H1 (cell line): ENCODE data around the gene ZNF618. TPM values are rescaled to one million over a fixed set of nuclear protein-coding genes. Genes with fewer than 3 reads are reported as not detected.

ENCODE experiments used
- CTCF ChIA-PET: fragments of 300-600 bp; sonication (Branson Sonifier 250); formaldehyde crosslinking; loops from one replicate; lab custom pipeline; 2021; ENCODE audit not compliant: partially characterized antibody; lab: Charles Lee
- POLR2A ChIA-PET: fragments of 300-600 bp; sonication (Branson Sonifier 250); formaldehyde crosslinking; loops from one replicate; lab custom pipeline; 2021; ENCODE audit warnings: inconsistent platforms; ENCODE audit not compliant: partially characterized antibody; lab: Charles Lee
- DNase-seq, 2 experiments: peaks; one replicate each; pipeline versions ENCODE4 v3.0.0 to v3.0.0-alpha.2; 2010 to 2022; ENCODE audit warnings: low spot score in 2 of 2, low read depth in 1 of 2, mixed read lengths in 1 of 2
- FAIRE-seq: peaks from 2 replicates; lab custom pipeline; 2011; peaks lifted over from hg19 to GRCh38; lab: Jason Lieb, UNC
- H2AFZ ChIP-seq: 2 replicates; pipeline ENCODE4 v1.8.1; 2012; ENCODE audit warnings: low read length, inconsistent platforms
- H2AK5ac ChIP-seq: 2 replicates; pipeline ENCODE4 v1.6.1; 2013; ENCODE audit warnings: low read depth, low read length
- H2BK120ac ChIP-seq: replicated peaks from 2 replicates; pipeline ENCODE3; 2013; ENCODE audit warnings: low read depth, low read length, inconsistent platforms
- H2BK12ac ChIP-seq: 2 replicates; pipeline ENCODE4 v1.6.1; 2013; ENCODE audit warnings: low read depth, low read length
- H2BK15ac ChIP-seq: 2 replicates; pipeline ENCODE4 v1.6.1; 2013; ENCODE audit warnings: low read length
- H2BK20ac ChIP-seq: 2 replicates; pipeline ENCODE4 v1.6.1; 2013; ENCODE audit warnings: low read length
- H2BK5ac ChIP-seq: 2 replicates; pipeline ENCODE4 v1.6.1; 2013; ENCODE audit warnings: low read depth, low read length
- H3K14ac ChIP-seq: 2 replicates; pipeline ENCODE4 v1.6.1; 2013; ENCODE audit warnings: inconsistent platforms; ENCODE audit not compliant: insufficient read length
- H3K18ac ChIP-seq: 2 replicates; pipeline ENCODE4 v1.6.1; 2013; ENCODE audit warnings: low read length; ENCODE audit errors: extremely low read depth
- H3K23ac ChIP-seq: 2 replicates; pipeline ENCODE4 v1.6.1; 2013; ENCODE audit warnings: inconsistent platforms; ENCODE audit not compliant: insufficient read length
- H3K23me2 ChIP-seq: 2 replicates; pipeline ENCODE4 v1.6.1; 2013; ENCODE audit warnings: low read depth, low read length
- H3K27ac ChIP-seq: 2 replicates; pipeline ENCODE4 v1.6.1; 2011; ENCODE audit warnings: low read depth, low read length, inconsistent platforms
- H3K27me3 ChIP-seq, 4 experiments: replicated peaks in 1 of 4; 1 replicate in 1 of 4; 2 replicates in 3 of 4; pipeline versions ENCODE4 v1.6.1 to v1.8.1; 2011 to 2013; ENCODE audit warnings: low read length in 3 of 4, mild to moderate bottlenecking in 3 of 4, inconsistent platforms in 2 of 4, mixed read lengths in 2 of 4, moderate library complexity in 1 of 4; ENCODE audit not compliant: control insufficient read depth in 3 of 4, insufficient read depth in 3 of 4; ENCODE audit errors: extremely low read depth in 1 of 4
- H3K36me3 ChIP-seq, 4 experiments: 2 replicates each; pipeline versions ENCODE4 v1.6.1 to v1.8.1; 2011 to 2013; ENCODE audit warnings: mild to moderate bottlenecking in 4 of 4, low read length in 3 of 4, moderate library complexity in 2 of 4, control low read depth in 1 of 4, inconsistent platforms in 1 of 4; ENCODE audit not compliant: insufficient read depth in 4 of 4, control insufficient read depth in 2 of 4
- H3K4ac ChIP-seq: replicated peaks from 2 replicates; pipeline ENCODE3; 2013; ENCODE audit warnings: low read length, low read depth, mixed read lengths, inconsistent platforms; ENCODE audit not compliant: insufficient read length
- H3K4me1 ChIP-seq, 4 experiments: replicated peaks in 1 of 4; 1 replicate in 1 of 4; 2 replicates in 3 of 4; pipeline versions ENCODE4 v1.6.1 to v1.8.1; 2011 to 2013; ENCODE audit warnings: low read length in 3 of 4, inconsistent platforms in 2 of 4, mixed read lengths in 1 of 4; ENCODE audit not compliant: insufficient read depth in 4 of 4, control insufficient read depth in 3 of 4
- H3K4me2 ChIP-seq, 2 experiments: 2 replicates each; pipeline versions ENCODE4 v1.6.1 to v1.8.1; 2011 to 2013; ENCODE audit warnings: low read depth in 2 of 2, low read length in 2 of 2, control low read depth in 1 of 2, inconsistent platforms in 1 of 2, mild to moderate bottlenecking in 1 of 2; ENCODE audit not compliant: insufficient read depth in 1 of 2
- H3K4me3 ChIP-seq, 4 experiments: fragments of 200-600, 300-600 bp in 1 of 4; sonication (generic), shearing (Covaris generic), sonication (Bioruptor Twin) in 1 of 4; 2 replicates each; pipeline versions ENCODE4 v1.5.1 to v1.8.1; 2011 to 2016; ENCODE audit warnings: low read length in 4 of 4, low read depth in 3 of 4, control low read depth in 2 of 4, inconsistent platforms in 2 of 4, mild to moderate bottlenecking in 2 of 4, mixed read lengths in 1 of 4, moderate library complexity in 1 of 4; ENCODE audit not compliant: insufficient read depth in 2 of 4; ENCODE audit errors: extremely low read depth in 1 of 4
- H3K56ac ChIP-seq: replicated peaks from 2 replicates; pipeline ENCODE3; 2013; ENCODE audit warnings: low read depth, mild to moderate bottlenecking, mixed read lengths, low read length, inconsistent platforms; ENCODE audit not compliant: insufficient read length
- H3K79me1 ChIP-seq: 2 replicates; pipeline ENCODE4 v1.6.1; 2013; ENCODE audit warnings: low read depth, low read length, control low read depth
- H3K79me2 ChIP-seq, 2 experiments: 2 replicates each; pipeline versions ENCODE4 v1.6.1 to v1.8.1; 2012 to 2013; ENCODE audit warnings: low read length in 2 of 2, mild to moderate bottlenecking in 2 of 2, inconsistent platforms in 1 of 2; ENCODE audit not compliant: insufficient read depth in 2 of 2, control insufficient read depth in 1 of 2
- H3K9ac ChIP-seq, 4 experiments: replicated peaks in 1 of 4; 1 replicate in 1 of 4; 2 replicates in 3 of 4; pipeline versions ENCODE4 v1.6.1 to v1.8.1; 2011 to 2013; ENCODE audit warnings: low read depth in 3 of 4, low read length in 3 of 4, control low read depth in 2 of 4, mild to moderate bottlenecking in 2 of 4, moderate library complexity in 2 of 4, inconsistent platforms in 1 of 4; ENCODE audit errors: extremely low read depth in 1 of 4
- H3K9me3 ChIP-seq, 2 experiments: 2 replicates each; pipeline versions ENCODE4 v1.6.1 to v1.8.1; 2012 to 2013; ENCODE audit warnings: mild to moderate bottlenecking in 2 of 2, moderate library complexity in 2 of 2, control low read depth in 1 of 2, inconsistent platforms in 1 of 2, low read depth in 1 of 2, low read length in 1 of 2, mixed read lengths in 1 of 2; ENCODE audit not compliant: insufficient read depth in 2 of 2
- H4K20me1 ChIP-seq, 2 experiments: replicated peaks in 1 of 2; 2 replicates each; pipeline versions ENCODE3 to v1.8.1; 2011 to 2013; ENCODE audit warnings: inconsistent platforms in 2 of 2, low read length in 2 of 2, mild to moderate bottlenecking in 1 of 2; ENCODE audit not compliant: insufficient read depth in 2 of 2, control insufficient read depth in 1 of 2
- H4K5ac ChIP-seq: 2 replicates; pipeline ENCODE4 v1.6.1; 2013; ENCODE audit warnings: low read length, low read depth, mixed read lengths, inconsistent platforms; ENCODE audit not compliant: insufficient read length
- H4K8ac ChIP-seq: 2 replicates; pipeline ENCODE4 v1.8.0; 2013; ENCODE audit warnings: mild to moderate bottlenecking, moderate library complexity, low read length, inconsistent platforms; ENCODE audit not compliant: insufficient read depth; ENCODE audit errors: extremely low read depth
- H4K91ac ChIP-seq: replicated peaks from 2 replicates; pipeline ENCODE3; 2013; ENCODE audit warnings: low read length, mixed read lengths, inconsistent platforms; ENCODE audit not compliant: insufficient read length
- JUND ChIP-seq: IDR thresholded peaks from 2 replicates; pipeline ENCODE4 v1.6.1; 2011; ENCODE audit warnings: mild to moderate bottlenecking, improper control_type of control experiment, low read length
- TCF12 ChIP-seq: IDR thresholded peaks from 2 replicates; pipeline ENCODE4 v1.6.1; 2011; ENCODE audit warnings: low read depth, mild to moderate bottlenecking, low read length
- WGBS, 2 experiments: shearing (Covaris generic) in 1 of 2; methylation state at CpG; one replicate each; pipeline versions ENCODE4 v1.1.6 to v1.1.7; 2013 to 2015; ENCODE audit warnings: low lambda C conversion rate in 2 of 2, mixed read lengths in 2 of 2, inconsistent platforms in 1 of 2, low coverage in 1 of 2, missing lambda C conversion rate in 1 of 2; ENCODE audit not compliant: insufficient replicate concordance in 2 of 2, insufficient coverage in 1 of 2, insufficient read length in 1 of 2; ENCODE audit errors: extremely low coverage in 1 of 2, missing lambda C conversion rate in 1 of 2; 5-methylcytosine and 5-hydroxymethylcytosine counted together
- polyA plus RNA-seq, 7 experiments: library from polyadenylated mRNA; depleted of rRNA in 3 of 7; stranded (reverse) in 5 of 7; unstranded in 2 of 7; fragments of >200 nt in 5 of 7; fragments of 200-250 nt in 2 of 7; gene quantifications; 1 replicate in 5 of 7; 2 replicates in 1 of 7; 4 replicates in 1 of 7; pipeline versions ENCODE4 v1.2.1 to v1.2.3, GENCODE V29; 2011 to 2013; ENCODE audit warnings: missing spikeins in 2 of 7, mixed read lengths in 2 of 7
- total RNA-seq: library from RNA; stranded (reverse); fragmentation: NEBNext Ultra II Directional; extraction: Animal tissue kit (Norgen Biotek cat#: 25700); gene quantifications from 2 replicates; pipeline ENCODE4 v1.2.1, GENCODE V29; 2021

The ZNF618 gene
- total and polyA plus RNA-seq, 2 of the 8 experiments (the other 6 are each of a cell fraction or from before 2014, with no cell fraction given) = 9.6 to 28.5 TPM

DNA sequence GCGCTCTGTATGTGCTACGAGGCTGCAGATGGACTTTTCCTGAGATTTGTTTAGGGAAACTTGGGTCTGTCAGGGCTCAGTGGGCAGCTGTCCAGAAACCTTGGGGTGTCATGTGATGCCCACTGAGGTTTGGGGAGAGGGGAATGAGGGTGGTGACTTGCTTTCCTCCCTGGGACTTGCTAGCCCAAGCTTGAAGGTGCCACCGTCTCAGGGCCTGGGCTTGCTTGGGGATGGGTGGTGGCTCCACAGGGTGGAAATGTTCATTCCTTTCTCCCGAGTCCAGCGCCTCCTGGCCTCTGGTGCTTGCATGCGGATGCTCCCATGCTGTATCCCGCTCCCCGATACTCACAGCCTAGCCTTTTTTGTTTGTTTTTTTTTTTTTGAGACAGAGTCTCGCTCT, 33.3 kb downstream of the ZNF618 start:
- no peak overlapping the region for H3K56ac ChIP-seq
- H2BK12ac ChIP-seq = no peak overlapping the region
- FAIRE-seq (no peak), DNase-seq (no peak)
- no peak overlapping the region for H4K5ac ChIP-seq
- no peaks in the 10 kb centered on the region for H3K9me3 ChIP-seq
- no peaks in the 10 kb centered on the region for H3K36me3 ChIP-seq
- 93% methylated on average over 8 of the region's 9 CpGs; no CpG with 5 or more reads in 1 of the 2 experiments for WGBS, 2 experiments
- peaks cover 0 to 33% of the 10 kb centered on the region in 2 experiments; a peak in 1 of 4 replicates for H3K79me2 ChIP-seq
- H3K4me3 ChIP-seq = no peak overlapping the region
- no peaks in the 10 kb centered on the region for H3K23me2 ChIP-seq
- no peak overlapping the region for H3K4ac ChIP-seq
- no peak overlapping the region for H2BK120ac ChIP-seq
- no peak overlapping the region for H2BK5ac ChIP-seq
- no peak overlapping the region for H3K18ac ChIP-seq
- H2BK15ac ChIP-seq = no peak overlapping the region
- no peak overlapping the region for H4K8ac ChIP-seq
- H3K4me1 ChIP-seq = peaks cover 0 to 7% (median 2%) of the 10 kb centered on the region in 4 experiments; a peak in 2 of 7 replicates
- no peak overlapping the region for H3K9ac ChIP-seq
- H4K20me1 ChIP-seq = no peaks in the 10 kb centered on the region
- CTCF ChIA-PET = interaction anchor here (0.8 kb wide), 1 partner anchor 57 kb away, joined by 4 read pairs; no protein-coding TSS in a partner anchor
- no peak overlapping the region for H2AFZ ChIP-seq
- peaks cover 11% of the 10 kb centered on the region; the same call in 1 of the 2 replicates for H3K79me1 ChIP-seq
- H4K91ac ChIP-seq = no peak overlapping the region
- no peaks in the 10 kb centered on the region for H3K27me3 ChIP-seq
- H3K4me2 ChIP-seq = no peak overlapping the region
- H3K14ac ChIP-seq = no peak overlapping the region
- H2AK5ac ChIP-seq = no peak overlapping the region
- H2BK20ac ChIP-seq = no peak overlapping the region
- no peak overlapping the region for H3K23ac ChIP-seq
- POLR2A ChIA-PET = interaction anchor here (0.6 to 2.0 kb wide), 3 partner anchors 8 to 19 kb away, joined by 3 to 6 read pairs (median 3); no protein-coding TSS in a partner anchor
- H3K27ac ChIP-seq = no peak overlapping the region
- TF ChIP-seq TCF12 (no peak), JUND (no peak)
